A204.1 (cell line): ENCODE results near the gene TM4SF18.

ENCODE experiments used
- FAIRE-seq: peaks from 2 replicates; lab custom pipeline; 2012; peaks lifted over from hg19 to GRCh38; lab: Jason Lieb, UNC

TM4SF18 gene

GRCh38 chr3:149283401-149283800, 50.0 kb downstream of the TM4SF18 start:
- no peak for FAIRE-seq

- FAIRE-seq = no peak
Observed at GRCh38 chr3:149282836-149283235, 50.6 kb downstream of the TM4SF18 start.

GRCh38 chr3:149282322-149282721, 51.1 kb downstream of the TM4SF18 start:
- FAIRE-seq = no peak

GRCh38 chr3:149280671-149281349, 52.6 kb downstream of the TM4SF18 start:
- FAIRE-seq = no peak

GRCh38 chr3:149278911-149279310, 54.5 kb downstream of the TM4SF18 start:
- FAIRE-seq = no peak

GRCh38 chr3:149277331-149277813, 56.1 kb downstream of the TM4SF18 start:
- no peak for FAIRE-seq

- FAIRE-seq = no peak
Observed at GRCh38 chr3:149276619-149277018, 56.8 kb downstream of the TM4SF18 start.

- peak; percentile 39 for FAIRE-seq
Observed at GRCh38 chr3:149274220-149274619, 59.2 kb downstream of the TM4SF18 start.

GRCh38 chr3:149273096-149273751, 60.2 kb downstream of the TM4SF18 start:
- peak; percentile 99 for FAIRE-seq

GRCh38 chr3:149271669-149272068, 61.8 kb downstream of the TM4SF18 start:
- no peak for FAIRE-seq

GRCh38 chr3:149270180-149270579, 63.3 kb downstream of the TM4SF18 start:
- no peak for FAIRE-seq

GRCh38 chr3:149269687-149270086, 63.7 kb downstream of the TM4SF18 start:
- no peak for FAIRE-seq
